Measurements from ENCODE around the gene ARSA. TPM values are rescaled to one million over a fixed set of nuclear protein-coding genes. Genes with fewer than 3 reads are reported as not detected.

The ARSA gene
- total RNA-seq, 1 experiment from 2014 or later = 10.3 TPM

DNA sequence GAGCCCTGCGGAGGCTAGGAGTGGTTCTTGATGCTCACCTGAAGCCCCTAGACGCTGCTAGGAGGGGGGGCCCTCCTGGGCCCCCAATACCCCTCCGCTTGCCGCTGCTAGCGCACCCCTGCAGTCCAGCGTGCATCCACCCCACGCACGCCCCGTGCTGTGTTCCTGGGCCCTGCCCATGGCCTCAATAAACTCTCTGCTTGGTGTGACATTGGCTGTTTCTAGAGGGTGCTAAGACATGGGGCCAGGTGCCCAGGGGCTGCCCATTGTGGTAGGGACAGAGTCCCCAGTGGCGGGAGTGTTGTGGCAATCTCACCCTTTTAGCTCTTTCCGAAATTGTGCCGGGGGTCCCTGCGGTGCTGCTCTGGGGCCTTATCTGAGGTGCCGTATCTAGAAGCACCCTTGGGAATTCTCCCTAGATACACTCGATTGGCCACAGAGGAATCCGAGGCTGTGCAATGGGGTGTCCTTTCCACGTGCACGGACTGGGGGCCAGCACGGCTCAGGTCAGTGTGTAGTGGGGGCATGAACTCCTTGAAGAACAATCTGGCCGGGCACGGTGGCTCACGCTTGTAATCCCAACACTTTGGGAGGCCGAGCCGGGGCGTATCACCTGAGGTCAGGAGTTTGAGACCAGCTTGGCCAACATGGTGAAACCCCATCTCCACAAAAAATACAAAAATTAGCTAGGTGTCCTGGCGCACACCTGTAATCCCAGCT lies 16.5 kb downstream of the ARSA start:
- no peak overlapping the region for H3K9ac ChIP-seq (ENCODE audit: extremely low read depth, insufficient read length, low read length)
- WGBS (ENCODE audit: extremely low coverage, insufficient read length, low lambda C conversion rate) = no CpG with 5 or more reads among the region's 26 CpGs
- Mint-ChIP-seq H3K4me3 (no peak overlapping the region), H3K36me3 (ENCODE audit: insufficient read depth in 1 of 3, low read depth in 3 of 3) (no peaks in the 10 kb centered on the region; a peak in 2 of 7 replicates), H3K4me1 (peaks cover 10 to 16% of the 10 kb centered on the region in 2 experiments), H3K27me3 (ENCODE audit: low read depth) (peaks cover 41% of the 10 kb centered on the region), H3K27ac (no peak overlapping the region), H3K9me3 (peaks cover 0 to 3% of the 10 kb centered on the region in 2 experiments; a peak in 1 of 5 replicates)
- H2AFZ ChIP-seq (ENCODE audit: low read length) = no peak overlapping the region
- H2BK120ac ChIP-seq (ENCODE audit: low read depth, low read length, poor library complexity, severe bottlenecking) = no peak overlapping the region
- H3K4ac ChIP-seq (ENCODE audit: low read depth, low read length) = no peak overlapping the region
- H3K23ac ChIP-seq (ENCODE audit: insufficient read length, low read depth, low read length) = no peak overlapping the region
- DNase-seq = no peak
- H3K27me3 ChIP-seq (ENCODE audit: insufficient read depth, low read length) = no peaks in the 10 kb centered on the region
- H3K4me1 ChIP-seq (ENCODE audit: insufficient read depth, low read length) = peaks cover 3% of the 10 kb centered on the region; the same call in 1 of the 2 replicates
- H3T11ph ChIP-seq (ENCODE audit: low read length) = no peak overlapping the region
- no peaks in the 10 kb centered on the region for H3K79me2 ChIP-seq (ENCODE audit: insufficient read depth, low read length)
- H4K8ac ChIP-seq (replicated peaks; ENCODE audit: insufficient read length, low read depth, low read length) = no peak overlapping the region
- TF ChIP-seq, protein P1, sequence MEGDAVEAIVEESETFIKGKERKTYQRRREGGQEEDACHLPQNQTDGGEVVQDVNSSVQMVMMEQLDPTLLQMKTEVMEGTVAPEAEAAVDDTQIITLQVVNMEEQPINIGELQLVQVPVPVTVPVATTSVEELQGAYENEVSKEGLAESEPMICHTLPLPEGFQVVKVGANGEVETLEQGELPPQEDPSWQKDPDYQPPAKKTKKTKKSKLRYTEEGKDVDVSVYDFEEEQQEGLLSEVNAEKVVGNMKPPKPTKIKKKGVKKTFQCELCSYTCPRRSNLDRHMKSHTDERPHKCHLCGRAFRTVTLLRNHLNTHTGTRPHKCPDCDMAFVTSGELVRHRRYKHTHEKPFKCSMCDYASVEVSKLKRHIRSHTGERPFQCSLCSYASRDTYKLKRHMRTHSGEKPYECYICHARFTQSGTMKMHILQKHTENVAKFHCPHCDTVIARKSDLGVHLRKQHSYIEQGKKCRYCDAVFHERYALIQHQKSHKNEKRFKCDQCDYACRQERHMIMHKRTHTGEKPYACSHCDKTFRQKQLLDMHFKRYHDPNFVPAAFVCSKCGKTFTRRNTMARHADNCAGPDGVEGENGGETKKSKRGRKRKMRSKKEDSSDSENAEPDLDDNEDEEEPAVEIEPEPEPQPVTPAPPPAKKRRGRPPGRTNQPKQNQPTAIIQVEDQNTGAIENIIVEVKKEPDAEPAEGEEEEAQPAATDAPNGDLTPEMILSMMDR (conservative IDR thresholded peaks at IDR 0.05) = no peak
- H3K79me1 ChIP-seq (ENCODE audit: insufficient read depth, low read depth, low read length, poor library complexity, severe bottlenecking) = no peaks in the 10 kb centered on the region
- no peak overlapping the region for H2BK20ac ChIP-seq (ENCODE audit: low read depth, low read length, poor library complexity, severe bottlenecking)
- peaks cover 5% of the 10 kb centered on the region for H3K23me2 ChIP-seq (ENCODE audit: insufficient read length, low read depth, low read length, poor library complexity, severe bottlenecking)
- H3K14ac ChIP-seq (ENCODE audit: insufficient read depth, low read length) = no peak overlapping the region
- H3K27ac ChIP-seq (ENCODE audit: insufficient read length, low read depth, low read length) = no peak overlapping the region
- H4K91ac ChIP-seq (ENCODE audit: insufficient read length, low read depth, low read length) = no peak overlapping the region
- no peak overlapping the region for H2BK12ac ChIP-seq (ENCODE audit: insufficient read length, low read depth, low read length)
- H3K9me3 ChIP-seq (ENCODE audit: control insufficient read depth, low read depth, low read length) = no peaks in the 10 kb centered on the region
- no peak overlapping the region for H3K4me2 ChIP-seq (ENCODE audit: insufficient read depth, insufficient read length, low read length)
- no peaks in the 10 kb centered on the region for H4K20me1 ChIP-seq (ENCODE audit: control insufficient read depth, insufficient read depth, insufficient read length)
- no peak overlapping the region for H2BK15ac ChIP-seq (ENCODE audit: low read depth, low read length)
- H4K5ac ChIP-seq (ENCODE audit: insufficient read length, low read depth, low read length) = no peak overlapping the region
- no peak overlapping the region for H2AK5ac ChIP-seq (ENCODE audit: insufficient read length, low read length)
- H3K18ac ChIP-seq (ENCODE audit: insufficient read length, low read depth, low read length) = no peak overlapping the region
- no peak overlapping the region for H3K56ac ChIP-seq (ENCODE audit: insufficient read length, low read depth, low read length)
- H2BK5ac ChIP-seq (ENCODE audit: insufficient read length, low read length) = no peak overlapping the region

All from H9 (cell line).